PFSK-1 (cell line): ENCODE data around the gene SYCN.

ENCODE experiments used
- FOXP2 ChIP-seq: optimal IDR thresholded peaks from 2 replicates; pipeline ENCODE3; 2011; ENCODE audit warnings: borderline replicate concordance, control low read depth, inconsistent platforms; ENCODE audit not compliant: insufficient read depth; ENCODE audit errors: extremely low read length, extremely low read depth
- POLR2AphosphoS5 ChIP-seq: IDR thresholded peaks from 2 replicates; pipeline ENCODE4 v1.6.1; 2012; ENCODE audit warnings: low read depth, mild to moderate bottlenecking, control low read depth, low read length, moderate library complexity
- REST ChIP-seq, 2 experiments: IDR thresholded peaks; 2 replicates each; pipeline versions ENCODE4 v1.6.1 to v1.8.0; 2011 to 2012; ENCODE audit warnings: low read depth in 2 of 2, low read length in 2 of 2, control low read depth in 1 of 2, inconsistent platforms in 1 of 2, mild to moderate bottlenecking in 1 of 2, moderate library complexity in 1 of 2; ENCODE audit not compliant: insufficient read depth in 1 of 2
- SIN3A ChIP-seq: IDR thresholded peaks from 2 replicates; pipeline ENCODE4 v1.6.1; 2012; ENCODE audit warnings: mild to moderate bottlenecking, low read length, moderate library complexity, borderline replicate concordance; ENCODE audit not compliant: insufficient read depth
- TAF1 ChIP-seq: IDR thresholded peaks from 2 replicates; pipeline ENCODE4 v1.6.1; 2012; ENCODE audit warnings: low read length, control low read depth, borderline replicate concordance; ENCODE audit not compliant: insufficient read depth

Gene SYCN

GRCh38 chr19:39199025-39199424, 5.0 kb downstream of the SYCN start:
- TF ChIP-seq FOXP2 (no peak), SIN3A (no peak)

GRCh38 chr19:39197808-39198207, 6.3 kb downstream of the SYCN start:
- no peak for TF ChIP-seq TAF1
- no peak for TF ChIP-seq POLR2AphosphoS5
- no peak for TF ChIP-seq REST (IDR thresholded peaks at IDR 0.05; ENCODE audit: insufficient read depth in 1 of 2, low read depth in 2 of 2, low read length in 2 of 2)
- no peak for TF ChIP-seq SIN3A
- TF ChIP-seq FOXP2, result no peak

- TF ChIP-seq POLR2AphosphoS5 (no peak), REST (IDR thresholded peaks at IDR 0.05; ENCODE audit: insufficient read depth in 1 of 2, low read depth in 2 of 2, low read length in 2 of 2) (no peak), FOXP2 (no peak), SIN3A (no peak), TAF1 (no peak)
These were observed 7.1 kb downstream of the SYCN start, which contains the start of gene NCCRP1 for GRCh38 chr19:39196860-39197562. NCCRP1 (plus strand) TSS chr19:39196964; CDS start chr19:39196983, 19 bp downstream.

GRCh38 chr19:39196320-39196719, 7.7 kb downstream of the SYCN start:
- TF ChIP-seq REST (IDR thresholded peaks at IDR 0.05; ENCODE audit: insufficient read depth in 1 of 2, low read depth in 2 of 2, low read length in 2 of 2) (no peak), SIN3A (no peak), TAF1 (no peak), POLR2AphosphoS5 (no peak), FOXP2 (no peak)

- TF ChIP-seq POLR2AphosphoS5, result no peak
- no peak for TF ChIP-seq REST (IDR thresholded peaks at IDR 0.05; ENCODE audit: insufficient read depth in 1 of 2, low read depth in 2 of 2, low read length in 2 of 2)
- no peak for TF ChIP-seq TAF1
- no peak for TF ChIP-seq SIN3A
- TF ChIP-seq FOXP2, result no peak
These were observed 8.3 kb downstream of the SYCN start for GRCh38 chr19:39195755-39196154.
